Erythroblast (primary cell): ENCODE results near the gene PCDHB4.
"Not testable (repeated sequence)": the region's sequence is repeated elsewhere in the genome, so short reads cannot be mapped to it uniquely, and the experiment has no call there.

Experiments
- DNase-seq, 2 experiments: peaks; one replicate each; lab custom pipeline; 2025; lab: John Stamatoyannopoulos, UW
- GATA1 ChIP-seq: IDR thresholded peaks from 2 replicates; pipeline ENCODE4 v1.6.1; 2011; ENCODE audit warnings: low read depth, mild to moderate bottlenecking, control low read depth, low read length, moderate library complexity
- POLR2A ChIP-seq: IDR thresholded peaks from 2 replicates; pipeline ENCODE4 v1.6.1; 2011; ENCODE audit warnings: mild to moderate bottlenecking, low read length

Gene PCDHB4

GRCh38 chr5:141121563-141121962, at the start of gene PCDHB4:
Gene PCDHB4, plus strand, starts transcription at chr5:141121818. Its CDS starts 181 bp downstream, at chr5:141121999.
- TF ChIP-seq GATA1, result no peak
- no peak for TF ChIP-seq POLR2A
- DNase-seq, result peak; percentile 1 to 5

- no peak for TF ChIP-seq GATA1
- TF ChIP-seq POLR2A, result no peak
Observed at GRCh38 chr5:141077826-141078225, 43.8 kb upstream of the PCDHB4 start.

GRCh38 chr5:141082228-141082627, 39.4 kb upstream of the PCDHB4 start:
- no peak for TF ChIP-seq POLR2A
- no peak for TF ChIP-seq GATA1
- DNase-seq, result no peak

More at GRCh38 chr5:141077826-141078225, 43.8 kb upstream of the PCDHB4 start:
- no peak for DNase-seq

- TF ChIP-seq POLR2A (no peak), GATA1 (no peak)
- no peak for DNase-seq
Observed at GRCh38 chr5:141084487-141084989, 37.1 kb upstream of the PCDHB4 start.

- peak in 1 of 2 experiments; percentile 2 for DNase-seq
Observed at GRCh38 chr5:141094481-141095262, 26.9 kb upstream of the PCDHB4 start, which contains the start of gene PCDHB2. Gene PCDHB2, plus strand, starts transcription at chr5:141094615. Its CDS starts 176 bp downstream, at chr5:141094791.

GRCh38 chr5:141095263-141095641, 26.4 kb upstream of the PCDHB4 start:
- DNase-seq, result no peak
- TF ChIP-seq POLR2A (no peak), GATA1 (no peak)

More at GRCh38 chr5:141094481-141095262, 26.9 kb upstream of the PCDHB4 start, which contains the start of gene PCDHB2:
- TF ChIP-seq GATA1 (no peak), POLR2A (no peak)

- DNase-seq, result not testable (repeated sequence)
Observed at GRCh38 chr5:141096181-141096580, 25.4 kb upstream of the PCDHB4 start.

- DNase-seq, result not testable (repeated sequence)
Observed at GRCh38 chr5:141096586-141096985, 25.0 kb upstream of the PCDHB4 start.

- TF ChIP-seq GATA1 (no peak), POLR2A (no peak)
- peak; percentile 18 to 32 for DNase-seq
Observed at GRCh38 chr5:141100243-141100805, 21.3 kb upstream of the PCDHB4 start, which contains the start of gene PCDHB3. Gene PCDHB3, plus strand, starts transcription at chr5:141100473. Its CDS starts 177 bp downstream, at chr5:141100650.

- TF ChIP-seq GATA1 (no peak), POLR2A (no peak)
- DNase-seq, result no peak
Observed at GRCh38 chr5:141101059-141101458, 20.6 kb upstream of the PCDHB4 start.

- not testable (repeated sequence) for DNase-seq
Observed at GRCh38 chr5:141102070-141102469, 19.5 kb upstream of the PCDHB4 start.

- DNase-seq, result not testable (repeated sequence)
Observed at GRCh38 chr5:141102471-141102870, 19.1 kb upstream of the PCDHB4 start.

GRCh38 chr5:141105350-141105749, 16.3 kb upstream of the PCDHB4 start:
- no peak for TF ChIP-seq GATA1
- TF ChIP-seq POLR2A, result no peak
- DNase-seq, result no peak

- DNase-seq, result no peak
- TF ChIP-seq POLR2A (no peak), GATA1 (no peak)
Observed at GRCh38 chr5:141119250-141119649, 2.4 kb upstream of the PCDHB4 start.
